ENCODE measurements around the gene GATC.

Gene GATC

GRCh38 chr12:120495731-120496412 is 49.6 kb downstream of the GATC start, which contains the start of gene DYNLL1:
Gene DYNLL1, plus strand, starts transcription at chr12:120496113. Its CDS starts 309 bp downstream, at chr12:120496422.
- DNase-seq (ENCODE audit: low spot score) = peak; percentile 98
- FAIRE-seq = no peak

GRCh38 chr12:120496413-120497340 is 50.4 kb downstream of the GATC start:
- FAIRE-seq (no peak), DNase-seq (ENCODE audit: low spot score) (peak; percentile 68)

GRCh38 chr12:120497524-120498150 is 51.4 kb downstream of the GATC start:
- DNase-seq (ENCODE audit: low spot score) = no peak
- FAIRE-seq = no peak

- FAIRE-seq = no peak
- no peak for DNase-seq (ENCODE audit: low spot score)
Observed at GRCh38 chr12:120498870-120499515, 52.7 kb downstream of the GATC start.

GRCh38 chr12:120500581-120500980 is 54.3 kb downstream of the GATC start:
- DNase-seq (ENCODE audit: low spot score) (no peak), FAIRE-seq (no peak)

DNA sequence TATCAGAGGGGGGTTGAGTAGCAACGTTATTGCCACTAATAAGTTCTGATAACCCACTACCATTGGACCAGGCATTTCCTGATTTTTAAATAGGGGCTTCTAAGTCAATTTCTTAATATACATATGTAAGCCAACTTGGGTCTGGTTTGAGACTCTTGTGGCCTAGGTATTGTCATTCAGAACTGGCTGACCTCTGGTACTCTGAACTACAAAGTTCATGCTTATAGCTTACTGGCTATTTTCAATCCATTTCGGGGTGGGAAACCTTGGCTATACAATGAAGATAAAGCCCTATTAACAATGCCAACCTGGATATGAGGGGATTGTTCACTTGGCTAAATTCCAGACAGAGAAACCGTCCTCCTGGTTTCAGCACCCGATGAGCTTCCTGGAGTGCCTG is 58.3 kb downstream of the GATC start:
- DNase-seq (ENCODE audit: low spot score) (no peak), FAIRE-seq (no peak)

- FAIRE-seq (no peak), DNase-seq (ENCODE audit: low spot score) (no peak)
Observed at GRCh38 chr12:120508537-120508936, 62.3 kb downstream of the GATC start.
